Suppressor macrophage (primary cell): ENCODE measurements around the gene SPON1.
A peak's percentile ranks its signal among the peaks of the same experiment; 100 is the strongest.
"Not testable (repeated sequence)": the region's sequence is repeated elsewhere in the genome, so short reads cannot be mapped to it uniquely, and the experiment has no call there.

Experiments
- DNase-seq, 4 experiments: peaks; one replicate each; pipeline ENCODE4 v3.0.0-alpha.2; 2020 to 2022

SPON1 gene

DNA sequence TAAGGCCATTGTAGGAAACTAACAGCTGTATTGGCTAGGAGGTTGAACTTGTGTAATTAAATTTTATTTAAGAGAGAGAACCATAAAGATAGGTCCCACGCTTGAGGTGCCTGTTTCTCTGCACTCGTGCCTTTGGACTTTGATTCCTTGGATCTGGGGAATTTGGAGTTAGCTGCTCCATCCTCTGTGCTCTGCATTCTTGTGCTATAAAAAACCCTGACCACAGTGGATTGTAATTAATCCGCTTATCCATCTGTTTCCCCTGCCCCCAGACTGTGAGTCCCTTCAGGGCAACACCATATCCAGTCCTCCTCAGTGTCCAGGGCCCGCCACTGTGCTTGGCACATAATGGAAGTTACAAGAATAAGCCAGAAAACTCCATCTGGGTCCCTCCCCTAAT is 169.8 kb downstream of the SPON1 start:
- no peak for DNase-seq

DNA sequence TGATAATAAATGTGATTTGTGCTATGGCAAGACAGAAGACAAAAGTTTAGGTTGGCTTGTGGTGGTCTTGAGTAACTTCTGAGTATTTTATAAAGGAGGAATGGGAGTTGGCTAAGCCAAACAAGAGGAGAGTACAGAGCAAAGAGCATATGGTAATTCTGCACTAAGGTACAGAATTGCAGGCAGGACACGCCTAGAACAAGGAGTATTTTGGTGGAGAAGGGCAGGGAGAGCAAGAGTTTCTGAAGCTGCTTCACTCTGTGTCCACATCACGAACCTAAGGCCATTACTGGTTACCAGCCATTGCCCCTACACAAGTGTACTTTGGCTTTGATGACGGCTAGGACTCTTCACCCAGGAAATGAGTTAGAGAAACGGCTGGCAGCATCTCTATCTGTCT is 170.9 kb downstream of the SPON1 start:
- DNase-seq: no peak

DNA sequence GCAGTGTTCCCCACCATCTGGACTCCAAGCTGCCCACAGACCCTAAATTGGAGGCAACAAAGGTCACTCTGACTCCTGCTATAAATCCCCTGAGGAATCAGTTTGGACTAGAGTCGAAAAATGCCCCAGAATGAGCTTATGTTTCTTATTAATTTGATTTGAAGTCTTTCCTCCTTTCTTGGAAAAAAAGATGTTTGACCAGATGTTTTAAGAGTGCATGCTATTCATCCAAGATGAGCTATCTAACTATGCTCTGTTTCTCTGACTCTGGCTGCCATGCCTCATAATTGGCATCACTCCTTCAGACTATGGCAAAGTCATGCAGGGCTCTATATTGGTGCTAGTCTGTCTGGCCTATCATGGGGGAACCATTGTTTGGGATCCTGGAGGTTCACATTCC is 174.0 kb downstream of the SPON1 start:
- DNase-seq: no peak

DNA sequence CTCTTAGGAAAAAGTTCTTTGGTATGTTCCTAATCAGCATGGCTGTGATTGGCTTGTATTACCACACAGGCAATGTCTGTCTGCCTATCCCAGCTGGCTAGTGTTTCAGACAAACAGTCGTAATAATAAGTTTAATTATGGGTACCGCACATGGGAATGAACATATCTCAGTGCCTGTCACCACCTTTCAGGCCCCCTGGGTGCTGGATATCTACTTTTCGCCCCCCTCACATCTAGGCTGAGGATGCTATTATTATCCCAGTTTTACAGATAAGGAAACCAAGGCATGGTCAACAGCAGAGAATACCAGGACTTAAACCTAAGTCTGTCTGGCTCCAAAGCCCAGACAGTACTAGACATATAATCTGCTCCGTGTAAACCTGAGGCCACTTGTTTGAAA is 174.8 kb downstream of the SPON1 start:
- no peak for DNase-seq

DNA sequence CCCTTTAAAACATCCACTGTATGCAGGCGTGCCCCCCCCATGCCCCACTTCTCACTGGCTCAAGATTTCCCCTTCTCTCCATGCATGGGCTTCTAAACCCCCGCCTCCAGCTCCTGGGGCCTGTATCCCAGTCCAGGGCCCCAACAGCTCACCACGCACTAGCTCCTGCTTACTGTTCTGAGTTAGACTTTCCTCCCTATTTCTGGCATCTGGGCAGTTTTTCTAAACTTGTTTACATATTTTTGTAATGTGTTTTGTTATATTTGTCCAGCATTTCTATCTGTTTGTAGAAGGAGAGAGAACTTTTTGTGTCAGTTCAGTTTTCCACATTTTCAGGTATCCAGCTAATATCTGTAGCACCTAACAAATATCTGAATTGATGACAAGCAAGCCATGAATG is 178.5 kb downstream of the SPON1 start:
- DNase-seq: no peak

DNA sequence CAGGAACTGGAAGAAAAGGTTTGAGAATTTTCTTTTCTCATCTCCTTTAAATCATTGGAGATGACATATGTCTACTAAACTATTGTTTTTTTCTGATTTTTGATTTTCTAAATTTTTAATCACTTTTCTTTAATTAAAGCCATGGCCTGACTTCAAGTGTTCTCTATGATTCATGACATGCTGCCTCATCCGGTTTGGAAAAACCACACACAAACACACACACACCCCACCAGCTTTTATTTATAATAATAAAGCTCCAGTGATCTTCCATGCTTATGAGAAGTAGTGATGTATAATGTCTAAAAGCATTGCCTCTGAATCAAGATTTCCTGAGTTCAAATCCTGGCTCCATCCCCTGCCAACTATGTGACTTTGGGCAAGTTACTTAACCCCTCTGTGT is 179.2 kb downstream of the SPON1 start:
- no peak for DNase-seq

DNA sequence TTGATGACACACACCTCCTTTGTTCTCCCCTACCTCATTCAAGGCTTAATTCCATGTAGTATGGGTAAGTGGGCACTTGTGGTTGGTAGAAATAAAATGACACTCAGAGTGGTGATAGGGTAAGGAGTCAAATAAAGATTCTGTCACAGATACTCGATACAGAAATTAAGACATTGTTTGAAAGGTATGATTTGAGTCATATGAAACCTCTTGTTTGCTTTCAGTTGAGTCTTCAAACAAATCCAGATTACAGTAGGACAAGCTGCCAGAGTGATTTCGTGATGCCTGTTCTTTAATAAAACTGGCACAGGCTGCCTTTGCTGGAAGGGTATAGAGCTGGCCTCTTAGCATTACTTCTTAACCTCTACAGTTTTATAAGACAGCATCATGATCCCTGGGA is 182.4 kb downstream of the SPON1 start:
- DNase-seq: no peak

DNA sequence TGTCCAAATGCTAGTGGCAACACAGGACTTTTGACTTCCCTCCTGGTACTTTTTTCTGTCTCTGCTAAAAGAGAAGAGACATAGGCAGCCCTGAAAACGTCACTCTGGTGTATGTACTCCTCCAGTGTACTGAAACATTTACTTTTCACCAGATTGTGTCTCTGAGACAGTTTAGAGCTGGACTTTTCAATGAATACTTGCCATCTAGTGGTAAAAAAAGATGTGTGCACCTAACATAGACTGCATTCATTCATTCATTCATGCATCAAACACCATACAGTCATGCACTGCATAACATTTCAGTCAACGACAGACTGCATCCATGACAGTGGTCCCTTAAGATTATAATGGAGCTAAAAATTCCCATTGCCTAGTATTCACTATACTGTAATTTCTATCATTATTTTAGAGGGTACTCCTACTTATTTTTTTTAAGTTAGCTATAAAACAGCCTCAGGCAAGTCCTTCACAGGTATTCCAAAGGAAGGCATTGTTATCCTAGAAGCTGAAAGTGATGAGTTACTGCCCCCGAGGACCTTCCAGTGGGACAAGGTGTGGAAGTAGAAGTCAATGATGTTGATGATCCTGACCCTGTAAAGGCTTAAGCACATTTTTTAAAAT is 186.2 kb downstream of the SPON1 start:
- peak in 3 of 4 experiments; percentile 9 to 42 (median 36) for DNase-seq

DNA sequence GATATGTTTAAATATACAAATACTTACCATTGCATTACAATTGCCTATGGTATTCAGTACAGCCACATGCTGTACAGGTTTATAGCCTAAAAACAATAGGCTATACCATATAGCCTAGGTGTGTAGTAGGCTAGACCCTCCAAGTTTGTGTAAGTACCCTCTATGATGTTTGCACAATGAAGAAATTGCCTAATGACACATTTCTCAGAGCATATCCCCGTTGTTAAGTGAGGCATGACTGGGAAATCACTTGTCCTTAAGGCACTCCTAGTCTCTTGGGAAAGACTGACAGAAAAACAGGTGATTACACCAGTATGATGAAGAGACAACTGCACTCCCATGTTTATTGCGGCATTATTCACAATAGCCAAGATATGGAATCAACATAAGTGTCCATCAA is 187.2 kb downstream of the SPON1 start:
- no peak for DNase-seq

DNA sequence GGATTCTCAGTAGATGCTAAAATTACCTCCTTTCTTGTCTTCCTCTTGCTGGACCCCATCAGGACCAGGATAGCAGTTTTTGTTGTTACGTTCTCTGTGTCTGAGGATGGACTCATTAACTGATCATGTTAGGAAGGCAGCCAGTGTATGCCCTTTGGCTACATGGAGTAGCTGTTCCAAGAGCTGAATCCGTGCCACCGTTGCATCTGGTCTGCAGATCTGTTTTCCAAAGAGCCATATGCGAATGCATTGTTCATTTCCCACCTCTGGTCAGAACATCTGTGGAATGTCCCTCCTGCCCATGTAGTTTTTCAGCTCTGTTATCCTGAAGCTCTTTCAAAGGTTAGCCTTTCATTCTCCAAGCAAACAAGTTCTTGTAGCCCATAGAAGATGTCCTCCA is 188.4 kb downstream of the SPON1 start:
- DNase-seq: no peak

DNA sequence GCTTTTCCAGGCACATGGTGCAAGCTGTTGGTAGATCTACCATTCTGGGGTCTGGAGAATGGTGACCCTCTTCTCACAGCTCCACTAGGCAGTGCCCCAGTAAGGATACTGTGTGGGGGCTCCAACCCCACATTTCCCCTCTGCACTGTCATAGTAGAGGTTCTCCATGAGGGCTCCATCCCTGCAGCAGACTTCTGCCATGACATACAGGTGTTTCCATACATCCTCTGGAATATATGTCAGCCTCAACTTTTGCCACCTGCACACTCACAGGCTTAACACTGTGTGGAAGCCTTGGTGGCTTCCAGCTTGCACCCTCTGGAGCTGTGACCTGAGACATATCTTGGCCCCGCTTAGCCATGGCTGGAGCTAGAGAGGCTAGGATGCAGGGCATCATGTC is 191.6 kb downstream of the SPON1 start:
- DNase-seq: not testable (repeated sequence)

DNA sequence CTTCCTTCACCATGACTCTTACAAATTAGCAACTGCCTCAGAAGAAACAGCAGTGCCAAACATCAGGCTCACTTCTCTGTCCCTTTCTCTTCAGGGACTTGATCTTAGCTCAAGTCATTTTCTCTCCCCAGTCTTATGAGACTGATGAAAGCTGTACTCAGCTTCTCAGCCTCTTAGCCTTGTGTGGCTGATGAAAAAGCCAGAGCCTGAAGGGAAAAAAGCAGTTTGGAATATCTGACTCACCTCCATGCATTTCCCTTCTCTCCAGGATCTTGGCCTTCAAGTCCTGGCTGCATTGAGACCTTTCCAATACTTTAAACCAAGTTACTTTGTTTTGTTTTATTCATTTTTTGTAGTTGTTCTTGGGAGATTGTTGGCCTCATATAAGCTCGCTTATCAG is 195.9 kb downstream of the SPON1 start:
- no peak for DNase-seq

DNA sequence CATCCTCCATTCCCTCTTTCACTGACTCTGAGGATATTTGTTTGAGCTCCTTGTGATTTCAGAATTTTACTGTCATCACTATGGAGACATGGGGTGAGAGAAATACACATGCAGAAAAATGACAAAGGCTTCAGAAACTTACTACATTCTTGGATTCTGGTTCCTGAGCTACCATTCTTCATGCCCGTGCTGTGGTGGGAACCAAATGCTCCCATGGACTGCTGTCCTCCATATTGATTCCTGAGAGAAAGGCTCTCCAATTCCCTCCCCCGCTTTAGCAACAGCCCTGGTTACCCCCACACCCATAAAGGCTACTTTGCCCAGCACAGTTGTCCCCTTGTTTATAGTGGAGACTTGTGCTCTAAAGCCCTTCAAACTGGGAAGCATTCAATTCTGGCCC is 201.1 kb downstream of the SPON1 start:
- no peak for DNase-seq

DNA sequence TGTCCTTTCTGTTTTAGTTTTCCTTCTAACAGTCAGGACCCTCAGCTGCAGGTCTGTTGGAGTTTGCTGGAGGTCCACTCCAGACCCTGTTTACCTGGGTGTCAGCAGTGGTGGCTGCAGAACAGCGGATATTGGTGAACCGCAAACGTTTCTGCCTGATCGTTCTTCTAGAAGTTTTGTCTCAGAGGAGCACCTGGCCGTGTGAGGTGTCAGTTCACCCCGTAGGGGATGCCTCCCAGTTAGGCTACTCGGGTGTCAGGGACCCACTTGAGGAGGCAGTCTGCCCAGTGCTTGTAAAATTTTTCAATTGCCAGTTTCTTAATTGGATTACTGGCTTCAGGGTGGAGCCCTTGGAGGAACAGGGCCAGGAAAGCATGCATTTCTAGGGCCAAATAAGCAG is 211.2 kb downstream of the SPON1 start:
- not testable (repeated sequence) for DNase-seq

DNA sequence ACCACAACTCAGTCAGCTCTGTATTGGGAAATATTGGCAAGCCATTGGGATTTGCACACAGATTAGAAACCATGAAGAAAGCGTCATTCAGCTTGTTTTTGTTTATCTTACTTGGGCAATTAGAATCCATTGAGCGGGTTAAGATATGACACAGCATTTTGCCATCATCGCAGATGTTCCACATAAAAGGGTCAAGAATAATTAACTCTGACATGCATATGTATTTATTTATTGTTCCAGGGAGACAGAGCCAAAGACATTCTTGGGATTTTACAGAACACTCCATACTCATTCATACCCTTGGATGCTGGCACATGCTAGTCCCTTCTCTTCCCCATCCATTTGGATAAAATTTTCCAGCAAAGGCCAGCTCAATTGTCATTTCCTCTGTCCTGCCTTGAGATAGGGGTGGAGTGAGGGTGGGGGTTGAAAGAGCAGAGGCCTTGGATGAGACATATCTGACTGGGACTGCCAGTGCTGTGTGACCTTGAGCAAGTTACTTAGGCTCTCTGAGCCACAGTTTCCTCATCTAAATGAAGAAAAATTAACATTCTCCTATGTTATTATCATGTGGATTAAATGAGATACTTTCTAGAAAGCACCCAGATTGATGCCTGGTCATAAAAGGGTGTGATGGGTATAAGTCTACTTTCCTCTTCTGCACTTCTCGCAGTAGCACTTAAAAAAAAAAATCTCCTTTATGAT is 216.7 kb downstream of the SPON1 start:
- DNase-seq: no peak

DNA sequence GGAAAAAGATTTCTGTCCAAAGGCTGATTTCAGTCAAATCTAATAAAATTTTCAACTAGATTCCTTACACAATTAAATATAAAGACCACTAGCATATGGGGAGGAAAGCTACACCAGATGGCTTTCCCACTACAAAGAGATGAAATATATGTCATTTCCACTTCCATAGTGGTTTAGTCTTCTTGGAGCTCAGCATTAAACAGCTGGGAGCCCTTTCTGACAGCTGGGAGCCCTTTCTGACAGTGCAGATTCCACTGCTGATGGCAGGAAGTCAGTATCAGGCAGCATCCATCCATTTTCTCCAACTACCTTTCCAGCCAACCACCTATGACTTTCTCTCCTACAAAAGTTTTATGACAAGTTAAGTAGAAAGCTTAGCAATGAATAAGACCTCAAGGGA is 218.6 kb downstream of the SPON1 start:
- DNase-seq: no peak

DNA sequence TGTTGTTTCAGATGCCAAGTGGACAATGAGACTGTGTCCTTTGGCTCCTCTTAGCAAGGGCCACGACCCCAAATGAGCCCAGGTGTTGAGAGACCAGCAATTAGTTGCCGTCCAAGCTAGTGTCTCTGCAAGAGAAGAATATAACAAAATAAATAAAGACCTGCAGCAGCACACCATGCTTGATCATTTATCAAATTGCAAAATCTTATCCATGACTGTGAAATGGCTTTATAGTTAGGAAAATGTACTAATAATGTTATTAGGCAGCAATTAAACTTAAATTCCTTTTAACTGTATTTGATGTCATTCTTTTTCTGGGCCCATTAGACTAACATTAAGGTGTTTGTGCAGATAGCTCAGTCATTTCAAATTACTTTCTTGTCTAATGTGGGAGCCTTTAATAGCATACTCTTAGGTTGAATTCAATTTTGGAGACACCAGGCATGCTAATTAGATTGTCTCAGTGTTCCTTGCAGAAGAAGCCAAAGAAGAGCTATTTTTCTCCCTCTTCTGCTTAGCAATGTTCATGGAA is 220.4 kb downstream of the SPON1 start:
- DNase-seq: no peak

DNA sequence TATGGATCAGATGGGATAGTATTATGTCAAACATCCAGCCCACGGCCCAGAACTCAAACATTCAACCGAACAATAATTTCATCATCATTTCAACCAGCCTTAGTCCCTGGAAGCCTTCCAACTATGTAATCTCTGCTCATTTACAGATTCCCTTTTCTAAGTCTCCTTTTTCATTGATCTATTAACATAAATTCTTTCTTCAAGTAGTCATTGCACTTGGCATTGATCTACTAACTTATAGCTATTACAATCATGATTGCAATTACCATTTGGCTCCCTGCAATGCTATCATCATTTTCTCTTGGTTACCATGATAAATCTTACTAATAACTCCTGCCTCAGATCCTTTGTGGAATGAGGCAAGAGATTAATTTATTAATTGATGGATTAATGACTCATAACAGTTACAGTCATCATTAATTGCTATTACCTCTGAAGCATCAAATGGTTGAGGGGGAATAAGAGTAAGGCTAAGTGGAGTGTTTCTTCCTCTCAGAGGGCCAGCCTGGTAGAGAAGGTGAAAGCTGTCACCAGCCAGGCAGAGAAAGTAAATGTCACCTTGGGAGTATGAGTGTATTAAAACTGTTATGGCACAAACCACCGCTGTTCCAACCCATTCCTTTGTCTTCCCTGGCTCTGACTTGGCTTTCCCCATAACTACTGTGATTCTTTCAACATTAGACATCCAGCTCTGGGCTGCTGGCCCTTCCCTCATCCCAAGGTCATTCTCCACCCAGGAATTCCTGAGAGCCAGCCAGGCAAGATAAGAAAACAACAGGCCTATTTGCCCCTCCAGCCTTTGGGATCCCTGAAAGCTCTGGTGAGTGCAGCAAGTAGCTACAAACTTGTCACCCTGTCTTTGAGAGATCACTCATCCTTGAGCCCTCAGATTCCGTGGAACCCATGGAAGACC is 221.8 kb downstream of the SPON1 start:
- no peak for DNase-seq

DNA sequence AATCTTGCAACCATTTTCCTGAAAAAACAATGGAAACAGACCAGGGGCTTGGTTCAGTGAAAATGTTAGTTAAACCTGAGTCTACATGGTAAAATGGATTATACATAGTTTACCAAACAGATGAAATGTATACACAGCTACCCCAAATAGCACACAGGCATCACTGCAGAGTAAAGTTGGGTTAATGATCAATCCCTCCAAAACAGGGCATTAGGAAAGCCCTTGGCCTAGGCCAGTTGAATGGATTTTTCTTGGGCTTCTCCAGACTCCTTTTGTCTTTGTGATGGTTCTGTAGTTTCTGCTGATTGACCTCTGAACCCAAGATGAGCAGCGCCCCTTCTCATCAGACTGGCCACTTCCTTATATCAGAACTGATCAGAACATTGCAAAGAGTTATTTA is 222.9 kb downstream of the SPON1 start:
- DNase-seq: no peak

DNA sequence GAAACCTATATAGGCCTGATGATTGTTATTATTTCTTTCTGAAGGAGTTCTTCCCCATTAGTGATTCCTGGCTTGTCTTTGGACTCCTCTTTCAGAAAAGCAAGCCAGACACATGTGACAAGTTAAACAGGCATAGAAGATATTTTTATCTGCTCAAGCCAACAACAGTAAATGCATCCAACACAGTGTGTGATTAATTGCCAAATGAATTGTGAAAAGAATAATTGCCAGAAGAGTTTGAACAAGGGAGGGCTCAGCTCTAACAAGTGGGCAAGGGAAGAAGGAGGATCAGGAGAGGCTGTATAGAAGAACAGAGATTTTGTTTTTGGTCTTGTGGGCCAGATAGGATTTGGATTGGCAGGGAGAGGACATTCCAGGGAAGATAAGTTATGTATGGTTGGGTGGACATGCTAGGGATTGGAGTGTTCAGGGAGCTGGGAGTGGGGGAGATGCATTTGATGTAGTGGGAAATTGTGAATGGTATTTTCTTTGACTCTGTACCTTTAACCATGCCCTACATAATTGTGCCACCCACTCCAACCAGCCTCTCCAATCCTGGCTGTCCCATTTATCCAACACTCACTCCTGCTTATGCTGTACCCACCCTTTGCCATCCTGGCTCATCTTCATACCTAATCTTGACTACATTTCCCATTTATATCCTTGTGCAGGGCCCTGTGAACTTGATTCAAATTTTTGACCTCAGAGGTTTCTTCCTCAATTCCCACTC is 223.7 kb downstream of the SPON1 start:
- DNase-seq: no peak

DNA sequence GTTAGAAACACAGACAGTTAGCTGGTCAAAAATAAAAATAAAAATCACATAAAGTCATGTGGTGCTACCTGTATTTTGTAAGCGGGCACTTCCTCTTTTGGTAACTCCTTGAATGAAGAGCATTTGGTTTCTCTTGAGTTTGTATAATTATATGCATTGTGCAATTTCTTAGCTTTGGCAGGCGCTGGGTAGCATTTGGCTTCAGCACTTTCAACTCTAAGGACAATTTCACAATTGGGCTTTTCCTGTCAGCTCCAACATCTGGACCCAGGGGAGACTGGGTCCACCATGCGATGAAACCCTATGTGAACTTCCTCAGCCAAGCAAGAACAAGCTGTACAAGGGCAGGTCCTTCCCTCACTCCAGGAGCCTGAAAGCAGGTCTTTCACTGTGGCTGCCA is 227.4 kb downstream of the SPON1 start:
- peak in 3 of 4 experiments; percentile 10 to 22 (median 20) for DNase-seq

DNA sequence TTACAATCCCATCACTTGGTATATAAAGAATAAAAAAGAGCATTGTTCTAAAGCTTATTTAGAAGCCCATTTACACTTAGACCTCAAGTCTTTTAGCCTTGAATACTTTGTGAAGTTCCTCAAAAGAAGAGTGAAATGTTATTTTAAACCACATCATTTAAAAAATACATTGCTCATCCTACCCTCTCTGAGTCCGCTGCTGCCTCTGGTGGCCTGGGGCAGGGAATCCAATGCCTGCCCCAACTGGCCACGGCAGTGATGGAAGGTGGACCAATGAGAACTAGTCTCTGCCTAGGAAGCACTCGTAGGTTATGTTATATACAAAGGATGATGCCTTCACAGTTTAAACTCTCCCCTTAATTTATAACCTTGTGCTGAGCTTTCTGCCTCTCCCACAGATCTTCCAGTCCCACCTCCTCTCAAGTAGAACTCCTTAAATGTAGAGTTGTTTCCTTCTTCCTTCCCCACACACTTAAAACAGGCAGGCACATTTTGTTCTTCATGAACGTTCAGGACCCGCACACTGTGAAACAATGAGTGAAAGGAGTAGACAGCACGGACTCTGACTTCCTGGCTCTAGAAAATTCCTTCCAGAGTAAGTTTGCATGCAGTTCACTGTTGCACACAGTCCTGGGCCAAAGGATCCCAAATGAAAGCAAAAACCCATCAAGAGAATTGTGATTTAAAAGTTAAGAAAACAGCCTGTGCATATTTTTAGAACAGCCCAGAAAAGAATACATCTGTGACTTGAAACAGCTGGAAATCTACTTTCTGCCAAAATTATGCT is 228.7 kb downstream of the SPON1 start:
- no peak for DNase-seq
